DMS153 treated with DMSO at 0.1 percent for 48 hours (cell line): Measurements from ENCODE around the gene COX6A2.

ENCODE experiments used
- DNase-seq: peaks from one replicate; lab custom pipeline; 2025; ENCODE audit not compliant: unreplicated experiment; lab: John Stamatoyannopoulos, UW

COX6A2 gene

DNA sequence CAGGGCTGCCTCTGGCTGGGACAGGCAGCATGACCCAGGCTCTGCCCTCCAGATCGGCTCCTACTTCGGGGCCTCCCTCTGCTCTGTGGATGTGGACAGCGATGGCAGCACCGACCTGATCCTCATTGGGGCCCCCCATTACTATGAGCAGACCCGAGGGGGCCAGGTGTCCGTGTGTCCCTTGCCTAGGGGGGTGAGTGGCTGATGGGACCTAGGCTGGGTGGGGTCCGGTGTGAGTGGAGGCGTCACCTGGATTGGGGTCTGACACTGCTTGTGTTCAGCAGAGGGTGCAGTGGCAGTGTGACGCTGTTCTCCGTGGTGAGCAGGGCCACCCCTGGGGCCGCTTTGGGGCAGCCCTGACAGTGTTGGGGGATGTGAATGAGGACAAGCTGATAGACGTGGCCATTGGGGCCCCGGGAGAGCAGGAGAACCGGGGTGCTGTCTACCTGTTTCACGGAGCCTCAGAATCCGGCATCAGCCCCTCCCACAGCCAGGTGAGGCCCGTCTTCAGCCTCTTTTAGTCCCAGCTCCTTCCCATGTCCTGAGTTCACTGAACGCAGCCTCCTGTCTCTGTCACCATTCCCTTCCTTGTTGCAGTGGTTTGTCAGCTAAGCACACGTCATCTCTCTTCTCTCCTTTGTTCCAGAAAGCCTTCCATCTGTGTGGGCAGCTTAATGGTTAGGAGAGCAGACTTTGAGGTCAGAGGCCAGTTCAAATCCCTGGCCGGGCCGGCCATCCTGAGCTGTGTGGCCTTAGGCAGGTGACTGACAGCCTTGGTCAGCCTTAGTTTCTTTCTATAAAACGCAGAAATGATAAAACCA lies 16.9 kb downstream of the COX6A2 start:
- DNase-seq, result no peak

DNA sequence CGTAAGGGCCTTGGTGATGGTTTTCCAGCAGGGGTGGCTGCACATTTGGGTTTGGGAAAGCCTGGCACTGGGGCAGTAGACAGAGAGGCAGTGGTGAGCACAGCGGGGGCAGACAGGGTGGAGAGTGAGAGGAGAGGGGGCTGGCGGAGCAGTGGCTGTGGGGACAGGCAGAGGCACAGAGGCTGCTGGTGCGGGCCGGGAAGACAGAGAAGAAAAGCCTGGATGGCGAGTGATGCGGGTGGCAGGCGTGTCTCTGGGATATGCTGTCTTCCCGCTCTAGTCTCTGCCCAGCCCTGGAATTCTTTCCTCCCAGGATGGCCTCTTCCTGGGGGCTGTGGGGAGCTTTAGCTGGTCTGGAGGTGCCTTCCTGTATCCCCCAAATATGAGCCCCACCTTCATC lies 18.1 kb downstream of the COX6A2 start:
- no peak for DNase-seq

DNA sequence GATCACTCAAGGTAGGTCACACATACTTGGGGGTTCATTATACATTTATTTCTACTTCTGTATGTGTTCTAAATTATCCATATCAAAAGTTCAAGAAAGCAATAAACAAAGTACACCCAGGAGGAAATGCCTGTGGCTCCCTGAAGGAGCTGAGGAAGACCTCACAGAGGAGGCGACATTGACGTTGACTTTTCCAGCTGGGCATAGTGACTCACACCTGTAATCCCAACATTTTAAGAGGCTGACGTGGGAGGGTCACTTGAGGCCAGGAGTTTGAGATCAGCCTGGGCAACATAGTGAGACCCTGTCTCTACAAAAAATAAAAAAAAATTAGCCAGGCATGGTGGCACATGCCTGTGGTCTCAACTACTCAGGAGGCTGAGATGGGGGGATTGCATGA lies 18.7 kb downstream of the COX6A2 start:
- DNase-seq, result no peak

DNA sequence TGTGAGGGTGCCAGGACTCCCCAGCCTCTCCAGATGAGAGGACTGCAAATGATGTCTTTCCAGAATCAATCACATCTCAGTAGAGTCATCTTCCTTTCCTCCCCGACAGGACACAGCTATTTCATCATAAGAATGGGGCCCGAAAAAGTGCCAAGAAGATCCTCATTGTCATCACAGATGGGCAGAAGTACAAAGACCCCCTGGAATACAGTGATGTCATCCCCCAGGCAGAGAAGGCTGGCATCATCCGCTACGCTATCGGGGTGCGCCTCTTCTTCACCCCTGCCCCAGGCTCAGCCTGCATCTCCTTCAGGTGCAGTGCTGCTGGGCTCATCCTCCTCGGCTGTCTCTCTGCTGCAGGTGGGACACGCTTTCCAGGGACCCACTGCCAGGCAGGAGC lies 20.8 kb downstream of the COX6A2 start:
- no peak for DNase-seq

DNA sequence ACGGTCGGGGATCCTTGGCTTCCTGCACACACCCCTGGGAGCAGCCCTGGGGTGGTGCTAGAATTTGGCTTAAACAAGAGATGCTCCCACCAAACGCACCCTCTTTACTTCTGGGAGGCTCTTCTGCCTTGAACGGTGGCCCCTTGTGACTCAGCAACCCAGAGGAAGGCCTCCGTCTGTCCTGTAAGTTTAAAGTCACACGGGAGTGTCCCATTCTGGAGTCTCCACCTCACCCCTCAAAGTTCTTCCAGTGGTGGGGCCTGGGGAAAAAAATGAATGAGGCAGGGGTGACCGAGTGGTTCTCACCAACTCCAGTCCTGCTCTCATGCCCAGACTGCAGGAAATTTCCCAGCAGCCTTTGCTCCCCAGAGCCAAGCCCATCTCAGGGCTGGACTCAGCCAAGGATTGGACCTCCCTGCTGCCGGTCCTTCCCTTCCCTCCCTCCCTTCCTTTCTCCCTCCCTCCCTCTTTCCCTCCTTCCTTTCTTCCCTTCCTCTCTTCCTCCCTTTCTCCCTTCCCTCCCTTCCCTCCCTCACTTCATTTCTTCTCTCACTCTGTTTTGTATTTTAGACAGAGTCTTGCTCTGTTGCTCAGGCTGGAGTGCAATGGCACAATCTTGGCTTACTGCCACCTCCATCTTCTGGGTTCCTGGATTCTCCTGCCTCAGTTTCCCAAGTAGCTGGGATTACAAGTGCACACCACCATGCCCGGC lies 23.7 kb downstream of the COX6A2 start:
- DNase-seq, result no peak

DNA sequence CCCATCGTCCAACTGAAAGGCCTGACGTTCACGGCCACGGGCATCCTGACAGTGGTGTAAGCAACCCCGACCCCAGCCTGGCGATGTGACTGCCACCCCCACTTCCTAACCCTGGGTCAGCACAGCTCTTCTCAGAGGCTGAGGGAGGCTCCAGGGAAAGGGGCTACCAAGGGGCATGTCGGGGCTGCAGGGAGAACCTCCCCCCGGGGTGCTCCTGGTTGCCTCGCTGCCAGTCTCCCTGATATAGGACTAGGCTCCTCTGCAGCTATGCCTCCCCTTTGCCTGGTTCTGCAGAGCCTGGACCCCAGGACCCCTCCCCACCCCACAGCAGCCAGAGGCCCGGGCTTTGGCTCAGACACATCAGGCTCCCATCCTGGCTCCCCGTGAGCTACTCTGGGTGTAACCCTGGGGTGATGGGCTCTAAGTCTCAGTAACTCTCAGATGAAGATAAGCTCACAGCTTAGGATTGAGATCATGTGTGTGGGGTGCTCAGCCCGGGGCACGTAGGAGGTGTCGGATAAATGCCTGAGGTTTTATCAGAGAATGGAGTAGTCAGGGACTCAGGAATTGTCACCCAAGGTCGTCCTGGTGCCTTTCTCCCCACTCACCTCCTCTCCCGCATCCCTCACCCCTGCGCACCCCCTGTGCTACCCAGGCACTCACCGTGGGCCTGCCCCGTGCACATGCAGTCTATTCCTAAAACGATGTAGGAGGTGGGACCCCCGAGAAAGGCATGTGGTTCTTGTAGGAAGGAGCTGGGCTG lies 24.4 kb downstream of the COX6A2 start:
- no peak for DNase-seq

DNA sequence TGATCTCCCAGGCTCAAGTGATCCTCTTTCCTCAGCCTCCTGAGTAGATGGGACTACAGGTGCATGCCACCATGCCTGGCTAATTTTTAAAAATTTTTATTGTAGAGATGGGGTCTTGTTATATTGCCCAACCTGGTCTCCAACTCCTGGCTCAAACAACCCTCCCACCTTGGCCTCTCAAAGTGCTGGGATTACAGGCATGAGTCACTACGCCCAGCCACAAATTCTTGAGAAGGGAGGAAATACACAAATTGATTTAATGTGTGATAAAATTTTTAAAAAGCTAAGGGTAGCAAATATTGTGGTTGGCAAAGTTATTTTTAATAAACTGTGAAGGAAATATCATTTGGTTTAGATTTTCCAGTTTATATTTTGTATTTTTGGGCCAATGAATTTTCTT lies 25.5 kb downstream of the COX6A2 start:
- DNase-seq, result no peak

DNA sequence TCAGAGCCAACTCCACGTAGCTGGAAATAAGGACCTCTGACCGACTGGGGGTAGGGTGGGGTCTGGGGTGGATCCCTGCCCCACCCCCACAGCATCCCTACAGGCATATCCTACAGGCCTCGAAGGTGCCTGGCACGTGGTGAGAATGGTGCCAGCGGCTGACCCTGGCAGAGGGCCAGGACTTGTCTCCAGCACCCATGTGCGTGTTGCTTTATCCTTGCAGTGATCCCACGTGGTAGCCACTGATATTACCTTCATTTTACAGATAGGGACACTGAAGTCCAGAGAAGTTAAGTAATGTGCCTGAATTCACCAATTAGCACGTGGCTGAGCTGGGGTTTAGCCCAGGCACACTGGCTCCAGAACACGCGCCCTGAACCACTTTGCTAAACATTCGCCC lies 26.7 kb downstream of the COX6A2 start:
- DNase-seq, result no peak

DNA sequence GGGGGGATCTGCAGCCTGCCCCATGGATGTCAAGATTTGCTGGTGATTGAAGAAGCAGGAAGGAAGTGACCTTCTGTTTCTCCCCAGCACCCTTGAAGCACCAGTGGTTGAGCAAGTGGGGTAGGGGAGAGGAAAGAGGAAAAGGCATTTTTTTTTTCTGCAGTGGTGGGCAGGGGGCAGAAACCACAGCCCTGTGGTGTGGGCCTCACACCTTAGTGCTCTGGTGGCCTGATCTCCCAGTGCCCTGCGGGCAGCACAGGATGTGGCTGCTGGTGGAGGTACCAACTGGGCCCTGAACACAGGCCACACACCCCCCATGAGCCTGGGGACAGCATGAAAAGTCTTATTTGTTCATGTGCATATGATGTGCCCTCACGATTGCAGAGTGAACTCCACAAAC lies 28.0 kb downstream of the COX6A2 start:
- no peak for DNase-seq

DNA sequence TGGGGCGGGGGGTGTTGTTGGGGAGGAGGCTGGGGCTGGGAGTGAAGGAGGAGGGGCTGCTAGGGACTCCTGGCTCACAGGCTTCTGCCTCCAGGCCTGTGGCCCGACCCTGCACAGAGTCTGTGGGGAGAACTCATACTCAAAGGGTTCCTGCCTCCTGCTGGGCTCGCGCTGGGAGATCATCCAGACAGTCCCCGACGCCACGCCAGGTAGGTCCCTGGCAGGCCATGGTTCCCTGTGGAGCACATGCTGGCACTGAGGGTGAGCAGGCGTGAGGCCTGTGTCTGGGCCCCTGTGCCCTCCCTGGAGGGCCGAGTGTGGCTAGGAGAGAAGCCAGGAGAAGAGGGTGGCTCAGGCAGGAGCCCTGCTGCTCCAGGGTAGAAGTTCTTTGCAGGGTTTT lies 30.5 kb downstream of the COX6A2 start:
- no peak for DNase-seq

DNA sequence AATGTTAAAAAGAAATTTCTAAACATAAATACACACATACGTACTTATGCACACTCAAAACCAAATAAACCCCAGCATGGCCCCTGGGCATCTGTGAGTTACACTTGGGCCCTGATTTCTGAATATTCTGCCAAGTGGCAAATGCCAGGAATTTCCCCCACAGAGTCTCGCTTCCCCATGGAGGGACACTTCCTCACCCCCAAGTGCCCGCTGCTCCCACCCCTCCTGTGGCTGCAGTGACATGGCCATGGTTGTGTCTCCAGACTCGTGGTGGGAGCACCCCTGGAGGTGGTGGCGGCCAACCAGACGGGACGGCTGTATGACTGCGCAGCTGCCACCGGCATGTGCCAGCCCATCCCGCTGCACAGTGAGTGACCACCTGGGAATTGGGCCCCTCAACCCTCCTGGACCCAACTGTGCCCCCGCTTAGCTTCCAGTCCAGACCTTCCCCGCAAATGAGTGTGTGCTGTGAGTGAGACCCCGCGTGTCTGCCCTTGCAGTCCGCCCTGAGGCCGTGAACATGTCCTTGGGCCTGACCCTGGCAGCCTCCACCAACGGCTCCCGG lies 31.0 kb downstream of the COX6A2 start:
- DNase-seq, result no peak

DNA sequence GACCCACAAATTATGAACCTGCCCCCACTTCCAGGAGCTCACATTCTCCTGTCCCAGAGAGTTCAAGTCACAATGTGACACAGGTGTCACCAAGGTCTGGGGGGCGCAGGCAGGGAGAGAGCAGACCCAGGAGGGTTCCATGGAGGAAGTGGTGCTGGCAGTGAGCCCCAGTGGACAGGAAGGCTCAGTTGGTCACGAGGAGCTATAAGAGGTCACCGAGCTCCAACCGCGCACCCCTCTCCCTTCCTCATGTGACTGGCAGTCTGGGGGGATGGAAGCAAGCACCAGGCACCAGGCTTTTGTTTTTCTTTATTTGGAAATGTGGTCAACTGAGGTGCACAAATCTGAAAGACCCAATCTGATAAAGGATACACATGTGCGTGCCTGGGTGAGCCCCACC lies 32.5 kb downstream of the COX6A2 start:
- no peak for DNase-seq

DNA sequence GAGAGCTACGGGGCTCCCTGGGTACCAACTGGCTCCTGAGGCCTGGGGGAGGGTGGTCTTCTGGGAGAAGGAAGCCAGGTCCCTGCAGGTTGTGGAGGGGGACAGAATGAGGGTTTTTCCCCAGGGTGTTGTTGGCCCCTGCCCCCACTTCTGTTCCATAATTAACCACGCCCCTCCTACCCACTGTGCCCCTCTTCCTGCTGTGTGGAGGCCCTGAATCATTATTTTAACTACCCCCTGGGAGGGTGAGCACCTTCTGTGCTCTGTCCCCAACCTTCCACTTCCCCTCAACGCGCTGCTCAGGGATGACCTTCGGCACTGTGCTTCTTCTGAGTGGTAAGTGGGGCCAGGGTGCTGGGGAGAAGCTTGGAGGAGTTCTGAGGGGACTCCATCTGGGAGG lies 35.1 kb downstream of the COX6A2 start, which contains the start of gene ITGAD:
ITGAD (plus strand) TSS at position 280 of the 400 bp plus-strand sequence; CDS start at position 306, 26 bp downstream.
- DNase-seq, result no peak

DNA sequence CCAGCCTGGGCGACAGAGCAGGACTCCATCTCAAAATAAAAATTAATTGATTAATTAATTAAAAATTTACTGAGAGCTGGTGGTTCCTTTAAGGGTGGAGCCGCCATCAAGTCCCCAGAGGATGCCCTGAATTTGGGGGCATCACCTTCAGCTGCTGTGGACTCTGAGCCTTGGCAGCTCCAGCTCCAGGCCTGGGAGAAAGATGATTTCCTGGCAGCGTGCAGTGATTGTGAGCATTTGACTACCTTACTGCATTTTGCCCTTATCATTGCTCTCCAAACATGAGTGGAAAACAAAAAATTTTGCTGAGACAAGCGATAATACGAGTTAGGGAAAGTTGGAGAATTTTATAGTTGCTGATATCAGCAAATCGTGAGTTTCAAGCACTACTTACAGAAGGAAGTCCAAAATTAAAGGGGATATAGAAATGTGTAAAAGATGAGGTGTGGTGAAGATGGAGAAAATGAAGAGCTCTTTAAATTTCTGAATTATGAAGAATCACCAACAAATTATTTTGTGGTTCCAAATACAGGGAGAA lies 37.6 kb downstream of the COX6A2 start:
- no peak for DNase-seq

DNA sequence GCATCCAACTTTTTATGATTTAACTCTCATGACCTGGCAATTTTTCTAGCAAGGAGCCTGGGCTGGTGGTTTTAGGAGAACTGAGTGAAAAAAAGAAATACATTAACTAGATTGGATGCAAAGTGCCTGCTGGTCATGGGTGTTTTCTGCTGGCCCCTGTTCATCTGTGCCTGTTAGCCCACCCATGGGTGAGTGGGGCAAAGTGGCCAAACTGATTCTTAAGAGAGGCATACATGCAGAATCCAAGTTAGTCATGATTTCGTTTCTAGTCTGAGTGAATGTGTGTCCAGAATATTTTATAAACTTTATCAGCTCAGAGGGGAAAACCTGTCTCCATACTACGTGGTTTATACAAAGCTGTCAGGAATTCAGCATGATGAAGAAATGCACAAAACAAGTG lies 39.6 kb downstream of the COX6A2 start:
- no peak for DNase-seq

DNA sequence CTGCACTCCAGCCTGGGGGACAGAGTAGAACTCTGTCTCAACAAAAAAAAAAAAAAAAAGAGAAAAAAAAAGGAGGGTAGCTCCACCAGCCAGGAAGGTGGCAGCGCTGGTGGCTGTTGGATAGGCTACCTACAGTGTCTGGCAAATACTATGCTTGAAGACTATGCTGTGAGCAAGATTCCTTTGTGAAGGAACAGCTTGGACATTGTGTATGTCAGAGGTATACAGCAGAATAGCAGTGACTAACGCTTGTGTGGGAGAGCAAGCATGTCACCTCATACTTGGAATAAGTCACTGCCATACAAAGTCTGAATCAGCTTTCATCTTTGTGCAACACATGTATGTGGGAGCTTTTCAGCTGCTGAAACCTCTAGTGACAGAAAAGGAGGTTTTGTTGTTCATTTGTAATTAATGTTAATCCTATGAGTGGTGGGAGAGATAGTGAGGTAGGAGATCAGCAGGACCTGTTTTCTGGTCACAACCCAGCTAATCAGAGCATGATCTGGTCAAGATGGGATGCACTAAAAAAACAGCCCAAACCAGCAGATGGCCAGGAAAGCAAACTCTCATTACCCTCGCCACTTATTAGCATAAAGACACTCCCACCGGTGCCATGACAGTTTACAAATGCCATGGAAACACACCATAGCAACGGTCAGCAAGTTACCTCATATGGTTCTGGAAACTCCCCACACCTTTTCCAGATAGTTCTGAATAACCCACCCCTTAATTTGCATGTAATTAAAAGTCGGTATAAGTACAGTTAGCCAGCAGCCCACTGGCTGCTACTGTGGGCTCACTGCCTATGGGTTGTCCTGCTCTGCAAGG lies 41.8 kb downstream of the COX6A2 start:
- DNase-seq, result no peak

DNA sequence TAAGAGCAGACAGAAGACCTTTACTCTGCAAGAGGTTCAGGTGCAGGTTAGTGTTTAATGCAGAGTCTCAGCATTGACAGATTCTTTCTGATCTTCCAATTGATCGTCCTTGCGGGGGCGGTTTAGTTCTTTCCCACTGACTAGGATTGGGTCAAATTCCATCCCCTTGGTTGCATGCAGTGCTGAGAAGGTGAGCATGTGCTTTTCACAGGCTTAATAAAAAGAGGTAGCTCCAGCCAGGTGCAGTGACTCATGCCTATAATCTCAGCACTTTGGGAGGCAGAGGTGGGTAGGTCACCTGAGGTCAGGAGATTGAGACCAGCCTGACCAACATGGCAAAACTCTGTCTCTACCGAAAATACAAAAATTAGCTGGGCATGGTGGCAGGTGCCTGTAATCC lies 42.5 kb downstream of the COX6A2 start:
- no peak for DNase-seq

DNA sequence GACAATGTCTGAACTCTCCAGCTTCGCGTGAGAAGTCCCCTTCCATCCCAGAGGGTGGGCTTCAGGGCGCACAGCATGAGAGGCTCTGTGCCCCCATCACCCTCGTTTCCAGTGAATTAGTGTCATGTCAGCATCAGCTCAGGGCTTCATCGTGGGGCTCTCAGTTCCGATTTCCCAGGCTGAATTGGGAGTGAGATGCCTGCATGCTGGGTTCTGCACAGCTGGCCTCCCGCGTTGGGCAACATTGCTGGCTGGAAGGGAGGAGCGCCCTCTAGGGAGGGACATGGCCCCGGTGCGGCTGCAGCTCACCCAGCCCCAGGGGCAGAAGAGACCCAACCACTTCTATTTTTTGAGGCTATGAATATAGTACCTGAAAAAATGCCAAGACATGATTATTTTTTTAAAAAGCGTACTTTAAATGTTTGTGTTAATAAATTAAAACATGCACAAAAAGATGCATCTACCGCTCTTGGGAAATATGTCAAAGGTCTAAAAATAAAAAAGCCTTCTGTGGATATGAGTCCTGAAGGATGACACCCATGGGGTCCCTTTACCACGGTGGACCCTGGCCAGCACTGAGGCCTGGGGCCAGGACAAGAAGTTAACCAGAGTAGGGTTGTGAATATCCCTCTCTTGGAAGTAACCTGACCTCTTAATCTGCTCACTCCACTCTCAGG lies 45.5 kb downstream of the COX6A2 start:
- DNase-seq, result no peak

DNA sequence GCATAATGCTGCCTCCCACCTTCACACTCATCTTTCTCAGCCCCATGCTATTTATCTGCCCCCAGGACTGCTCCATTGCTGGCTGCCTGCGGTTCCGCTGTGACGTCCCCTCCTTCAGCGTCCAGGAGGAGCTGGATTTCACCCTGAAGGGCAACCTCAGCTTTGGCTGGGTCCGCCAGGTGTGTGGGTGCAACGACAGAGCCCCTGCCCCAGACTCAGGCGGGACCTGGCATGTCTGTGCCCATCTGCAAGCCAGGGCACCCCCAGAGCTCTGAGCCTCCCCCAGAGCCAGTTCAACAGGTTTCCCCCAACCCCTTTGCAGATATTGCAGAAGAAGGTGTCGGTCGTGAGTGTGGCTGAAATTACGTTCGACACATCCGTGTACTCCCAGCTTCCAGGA lies 48.0 kb downstream of the COX6A2 start:
- no peak for DNase-seq
